ENCODE results near the gene PAX8. TPM values are rescaled to one million over a fixed set of nuclear protein-coding genes. Genes with fewer than 3 reads are reported as not detected.

The PAX8 gene
- total RNA-seq (2014; rRNA removed; shearing (Covaris generic)) (0.16 and 0.21 TPM in 2 replicates), polyA plus RNA-seq (2016; fragmentation: Nextera tagmentation; extraction: Ambion mirVana) (0.32 and 0.43 TPM in 2 replicates)
- long read RNA-seq, result 0 reads

GRCh38 chr2:113278742-113279139, at the start of gene PAX8:
Gene PAX8, minus strand, starts transcription at chr2:113278921. Its CDS starts 527 bp downstream, at chr2:113278394.
- DNase-seq (ENCODE audit: low spot score) (peak; percentile 48), ATAC-seq (peak; percentile 9)
- Histone ChIP-seq H3K36me3 (ENCODE audit: insufficient read depth) (no peaks in the 10 kb centered on the region), H3K4me3 (peak within 1 kb of the TSS; percentile 70), H3K79me2 (replicated peaks; ENCODE audit: insufficient read depth) (no peaks in the 10 kb centered on the region), H4K20me1 (replicated peaks; ENCODE audit: insufficient read depth) (peaks cover 11% of the 10 kb centered on the region), H3K9me2 (ENCODE audit: insufficient read depth) (no peaks in the 10 kb centered on the region), H3K27ac (ENCODE audit: low read depth) (no peak within 1 kb of the TSS), H2AFZ (peak within 1 kb of the TSS; percentile 97), H3K4me2 (peak within 1 kb of the TSS; percentile 92), H3K27me3 (ENCODE audit: insufficient read depth) (peaks cover 95% of the 10 kb centered on the region), H3K4me1 (ENCODE audit: insufficient read depth) (peaks cover 32% of the 10 kb centered on the region), H3F3A (replicated peaks; ENCODE audit: low read depth) (no peaks in the 10 kb centered on the region)
- Mint-ChIP-seq H3K27me3 (ENCODE audit: insufficient read depth, low read depth, poor library complexity) (peaks cover 86% of the 10 kb centered on the region), H3K27ac (no peak within 1 kb of the TSS), H3K9me3 (no peaks in the 10 kb centered on the region), H3K36me3 (ENCODE audit: low read depth) (no peaks in the 10 kb centered on the region), H3K4me1 (peaks cover 21% of the 10 kb centered on the region), H3K4me3 (peak within 1 kb of the TSS; percentile 75)
- TF ChIP-seq, protein P1, sequence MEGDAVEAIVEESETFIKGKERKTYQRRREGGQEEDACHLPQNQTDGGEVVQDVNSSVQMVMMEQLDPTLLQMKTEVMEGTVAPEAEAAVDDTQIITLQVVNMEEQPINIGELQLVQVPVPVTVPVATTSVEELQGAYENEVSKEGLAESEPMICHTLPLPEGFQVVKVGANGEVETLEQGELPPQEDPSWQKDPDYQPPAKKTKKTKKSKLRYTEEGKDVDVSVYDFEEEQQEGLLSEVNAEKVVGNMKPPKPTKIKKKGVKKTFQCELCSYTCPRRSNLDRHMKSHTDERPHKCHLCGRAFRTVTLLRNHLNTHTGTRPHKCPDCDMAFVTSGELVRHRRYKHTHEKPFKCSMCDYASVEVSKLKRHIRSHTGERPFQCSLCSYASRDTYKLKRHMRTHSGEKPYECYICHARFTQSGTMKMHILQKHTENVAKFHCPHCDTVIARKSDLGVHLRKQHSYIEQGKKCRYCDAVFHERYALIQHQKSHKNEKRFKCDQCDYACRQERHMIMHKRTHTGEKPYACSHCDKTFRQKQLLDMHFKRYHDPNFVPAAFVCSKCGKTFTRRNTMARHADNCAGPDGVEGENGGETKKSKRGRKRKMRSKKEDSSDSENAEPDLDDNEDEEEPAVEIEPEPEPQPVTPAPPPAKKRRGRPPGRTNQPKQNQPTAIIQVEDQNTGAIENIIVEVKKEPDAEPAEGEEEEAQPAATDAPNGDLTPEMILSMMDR (conservative IDR thresholded peaks at IDR 0.05; ENCODE audit: low read depth in 2 of 2), result no peak
- TF ChIP-seq EZH2 (IDR thresholded peaks at IDR 0.05; ENCODE audit: low read depth, unreplicated experiment) (peak; percentile 88), EZH2phosphoT487 (IDR thresholded peaks at IDR 0.05; ENCODE audit: unreplicated experiment) (no peak)

GRCh38 chr2:113328043-113328442, 49.3 kb upstream of the PAX8 start:
- Histone ChIP-seq H3K9me2 (ENCODE audit: insufficient read depth) (no peaks in the 10 kb centered on the region), H3K27me3 (ENCODE audit: insufficient read depth) (peaks cover 6% of the 10 kb centered on the region), H4K20me1 (replicated peaks; ENCODE audit: insufficient read depth) (no peaks in the 10 kb centered on the region), H3K79me2 (replicated peaks; ENCODE audit: insufficient read depth) (no peaks in the 10 kb centered on the region), H3F3A (replicated peaks; ENCODE audit: low read depth) (no peaks in the 10 kb centered on the region), H3K36me3 (ENCODE audit: insufficient read depth) (no peaks in the 10 kb centered on the region), H3K4me1 (ENCODE audit: insufficient read depth) (peaks cover 8% of the 10 kb centered on the region; the same call in 1 of the 2 replicates), H3K27ac (ENCODE audit: low read depth) (no peak overlapping the region), H2AFZ (no peak overlapping the region), H3K4me2 (no peak overlapping the region), H3K4me3 (no peak overlapping the region)
- Mint-ChIP-seq H3K27me3 (ENCODE audit: insufficient read depth, low read depth, poor library complexity) (peaks cover 21% of the 10 kb centered on the region), H3K4me3 (no peak overlapping the region), H3K27ac (no peak overlapping the region), H3K9me3 (peaks cover 6% of the 10 kb centered on the region; the same call in 2 of the 3 replicates), H3K4me1 (peaks cover 10% of the 10 kb centered on the region), H3K36me3 (ENCODE audit: low read depth) (peaks cover 3% of the 10 kb centered on the region; the same call in 1 of the 3 replicates)
- ATAC-seq (no peak), DNase-seq (ENCODE audit: low spot score) (no peak)
- TF ChIP-seq, protein P2, sequence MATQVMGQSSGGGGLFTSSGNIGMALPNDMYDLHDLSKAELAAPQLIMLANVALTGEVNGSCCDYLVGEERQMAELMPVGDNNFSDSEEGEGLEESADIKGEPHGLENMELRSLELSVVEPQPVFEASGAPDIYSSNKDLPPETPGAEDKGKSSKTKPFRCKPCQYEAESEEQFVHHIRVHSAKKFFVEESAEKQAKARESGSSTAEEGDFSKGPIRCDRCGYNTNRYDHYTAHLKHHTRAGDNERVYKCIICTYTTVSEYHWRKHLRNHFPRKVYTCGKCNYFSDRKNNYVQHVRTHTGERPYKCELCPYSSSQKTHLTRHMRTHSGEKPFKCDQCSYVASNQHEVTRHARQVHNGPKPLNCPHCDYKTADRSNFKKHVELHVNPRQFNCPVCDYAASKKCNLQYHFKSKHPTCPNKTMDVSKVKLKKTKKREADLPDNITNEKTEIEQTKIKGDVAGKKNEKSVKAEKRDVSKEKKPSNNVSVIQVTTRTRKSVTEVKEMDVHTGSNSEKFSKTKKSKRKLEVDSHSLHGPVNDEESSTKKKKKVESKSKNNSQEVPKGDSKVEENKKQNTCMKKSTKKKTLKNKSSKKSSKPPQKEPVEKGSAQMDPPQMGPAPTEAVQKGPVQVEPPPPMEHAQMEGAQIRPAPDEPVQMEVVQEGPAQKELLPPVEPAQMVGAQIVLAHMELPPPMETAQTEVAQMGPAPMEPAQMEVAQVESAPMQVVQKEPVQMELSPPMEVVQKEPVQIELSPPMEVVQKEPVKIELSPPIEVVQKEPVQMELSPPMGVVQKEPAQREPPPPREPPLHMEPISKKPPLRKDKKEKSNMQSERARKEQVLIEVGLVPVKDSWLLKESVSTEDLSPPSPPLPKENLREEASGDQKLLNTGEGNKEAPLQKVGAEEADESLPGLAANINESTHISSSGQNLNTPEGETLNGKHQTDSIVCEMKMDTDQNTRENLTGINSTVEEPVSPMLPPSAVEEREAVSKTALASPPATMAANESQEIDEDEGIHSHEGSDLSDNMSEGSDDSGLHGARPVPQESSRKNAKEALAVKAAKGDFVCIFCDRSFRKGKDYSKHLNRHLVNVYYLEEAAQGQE (IDR thresholded peaks at IDR 0.05; ENCODE audit: unreplicated experiment), result no peak
- TF ChIP-seq EZH2phosphoT487 (IDR thresholded peaks at IDR 0.05; ENCODE audit: unreplicated experiment) (no peak), ZNF114 (CRISPR knock-in tag; IDR thresholded peaks at IDR 0.05) (no peak), STAT1 (IDR thresholded peaks at IDR 0.05; ENCODE audit: unreplicated experiment) (no peak), EZH2 (IDR thresholded peaks at IDR 0.05; ENCODE audit: low read depth, unreplicated experiment) (no peak), POLR2AphosphoS5 (IDR thresholded peaks at IDR 0.05; ENCODE audit: low read depth) (no peak), ZNF331 (CRISPR knock-in tag; IDR thresholded peaks at IDR 0.05; ENCODE audit: low read depth) (no peak), JUNB (IDR thresholded peaks at IDR 0.05; ENCODE audit: unreplicated experiment) (no peak), CREB1 (CRISPR knock-in tag; IDR thresholded peaks at IDR 0.05; ENCODE audit: low read depth) (no peak)
- TF ChIP-seq, protein P1 (conservative IDR thresholded peaks at IDR 0.05; ENCODE audit: low read depth in 2 of 2), result no peak
- TF ChIP-seq, protein P3, sequence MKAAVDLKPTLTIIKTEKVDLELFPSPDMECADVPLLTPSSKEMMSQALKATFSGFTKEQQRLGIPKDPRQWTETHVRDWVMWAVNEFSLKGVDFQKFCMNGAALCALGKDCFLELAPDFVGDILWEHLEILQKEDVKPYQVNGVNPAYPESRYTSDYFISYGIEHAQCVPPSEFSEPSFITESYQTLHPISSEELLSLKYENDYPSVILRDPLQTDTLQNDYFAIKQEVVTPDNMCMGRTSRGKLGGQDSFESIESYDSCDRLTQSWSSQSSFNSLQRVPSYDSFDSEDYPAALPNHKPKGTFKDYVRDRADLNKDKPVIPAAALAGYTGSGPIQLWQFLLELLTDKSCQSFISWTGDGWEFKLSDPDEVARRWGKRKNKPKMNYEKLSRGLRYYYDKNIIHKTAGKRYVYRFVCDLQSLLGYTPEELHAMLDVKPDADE (IDR thresholded peaks at IDR 0.05), result no peak

Data from GM23338 (cell line).